GM18505 (cell line): Measurements from ENCODE around the gene NUP98.
"Not testable (repeated sequence)": the region's sequence is repeated elsewhere in the genome, so short reads cannot be mapped to it uniquely, and the experiment has no call there.

Experiments used
- ATAC-seq: cut with Tn5 transposase; IDR thresholded peaks from one replicate; pipeline ENCODE4 v1.9.1; 2021; ENCODE audit not compliant: unreplicated experiment
- POLR2A ChIP-seq: IDR thresholded peaks from 4 replicates; pipeline ENCODE4 v1.6.1; 2011; ENCODE audit warnings: borderline replicate concordance; ENCODE audit not compliant: insufficient read depth, insufficient read length; ENCODE audit errors: extremely low read depth

NUP98 gene

DNA sequence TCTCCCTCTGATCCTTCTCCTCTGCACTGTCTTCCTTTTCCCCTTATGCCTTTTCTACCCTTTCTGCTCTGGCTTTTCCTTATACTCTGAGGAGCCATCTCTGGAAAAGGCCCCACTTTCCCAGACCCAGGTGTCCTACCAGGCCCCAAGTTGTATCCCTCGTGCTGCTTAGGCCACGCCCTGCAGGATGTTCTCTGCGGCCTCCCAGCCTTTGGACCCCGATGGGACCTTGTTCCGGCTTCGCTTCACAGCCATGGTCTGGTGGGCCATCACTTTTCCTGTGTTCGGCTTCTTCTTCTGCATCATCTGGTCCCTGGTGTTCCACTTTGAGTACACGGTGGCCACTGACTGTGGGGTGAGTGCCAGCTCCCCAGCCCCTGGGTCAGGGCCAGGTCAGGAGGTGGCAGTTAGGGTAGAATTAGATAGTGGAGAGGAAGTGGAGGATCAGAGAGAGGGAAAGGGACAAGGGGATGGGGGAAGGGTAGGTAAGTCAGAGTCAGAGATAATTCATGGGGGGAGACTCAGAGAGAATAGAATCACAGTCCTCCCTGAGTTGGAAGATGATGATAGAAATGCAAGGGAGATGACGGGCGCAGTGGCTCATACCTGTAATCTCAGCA is 19.9 kb upstream of the NUP98 start:
- ATAC-seq: no peak
- TF ChIP-seq POLR2A: no peak

DNA sequence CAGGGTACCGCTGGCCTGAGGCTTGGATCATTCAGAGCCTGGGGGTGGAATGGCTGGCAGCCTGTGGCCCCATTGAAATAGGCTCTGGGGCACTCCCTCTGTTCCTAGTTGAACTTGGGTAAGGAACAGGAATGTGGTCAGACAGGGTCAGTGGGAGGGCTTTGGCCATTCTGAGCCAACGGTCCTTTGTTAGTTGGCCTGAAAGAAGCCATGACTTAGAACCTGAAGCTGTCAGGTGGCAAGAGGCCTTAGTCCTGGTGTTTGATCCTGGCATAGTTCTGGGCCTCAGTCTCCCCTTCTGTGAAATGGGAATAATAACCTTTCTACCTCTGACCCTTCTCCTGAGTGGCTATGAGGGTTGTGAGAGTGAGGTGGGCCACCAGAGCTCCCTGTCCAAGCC is 19.3 kb upstream of the NUP98 start:
- ATAC-seq: no peak
- no peak for TF ChIP-seq POLR2A

- no peak for TF ChIP-seq POLR2A
- no peak for ATAC-seq
Observed at GRCh38 chr11:3815845-3816244, 18.5 kb upstream of the NUP98 start.

GRCh38 chr11:3814832-3815231 is 17.5 kb upstream of the NUP98 start:
- ATAC-seq: not testable (repeated sequence)

- no peak for ATAC-seq
- no peak for TF ChIP-seq POLR2A
Observed at GRCh38 chr11:3810951-3811350, 13.6 kb upstream of the NUP98 start.

DNA sequence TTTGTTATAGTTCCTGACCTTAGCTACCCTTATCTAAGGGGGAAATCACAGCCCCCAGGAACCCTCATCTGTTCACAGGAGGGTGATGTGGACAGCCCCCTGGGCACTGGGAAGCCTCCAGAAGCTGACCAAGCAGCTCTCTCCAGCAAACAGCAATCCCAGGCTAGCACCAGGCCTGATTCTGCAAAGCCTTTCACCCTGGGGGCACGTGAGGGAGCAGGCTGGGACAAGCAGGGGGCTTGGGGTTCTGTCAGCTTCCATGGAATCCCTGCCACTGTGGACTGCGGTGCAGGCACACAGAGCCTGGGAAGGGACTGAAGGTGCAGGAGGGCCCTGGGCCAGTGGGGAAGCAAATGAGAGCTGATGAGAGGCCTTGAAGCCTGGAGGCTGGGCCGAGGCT is 13.1 kb upstream of the NUP98 start:
- TF ChIP-seq POLR2A: no peak
- no peak for ATAC-seq

DNA sequence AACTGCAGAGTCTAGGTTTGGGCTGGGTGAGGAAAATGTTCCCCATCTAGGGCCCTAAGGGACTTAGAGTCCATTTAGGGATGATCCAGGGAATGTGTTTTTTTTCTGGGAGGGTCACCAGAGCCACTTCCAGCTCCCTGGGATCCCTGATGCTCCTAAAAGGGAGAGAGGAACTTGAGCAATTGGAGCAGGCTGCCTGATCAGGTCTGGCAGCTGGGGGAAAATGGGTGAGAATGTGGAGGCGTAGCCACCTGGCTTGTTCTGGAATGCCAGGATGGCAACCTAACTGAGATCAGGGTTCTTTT is 12.2 kb upstream of the NUP98 start:
- no peak for TF ChIP-seq POLR2A
- no peak for ATAC-seq

DNA sequence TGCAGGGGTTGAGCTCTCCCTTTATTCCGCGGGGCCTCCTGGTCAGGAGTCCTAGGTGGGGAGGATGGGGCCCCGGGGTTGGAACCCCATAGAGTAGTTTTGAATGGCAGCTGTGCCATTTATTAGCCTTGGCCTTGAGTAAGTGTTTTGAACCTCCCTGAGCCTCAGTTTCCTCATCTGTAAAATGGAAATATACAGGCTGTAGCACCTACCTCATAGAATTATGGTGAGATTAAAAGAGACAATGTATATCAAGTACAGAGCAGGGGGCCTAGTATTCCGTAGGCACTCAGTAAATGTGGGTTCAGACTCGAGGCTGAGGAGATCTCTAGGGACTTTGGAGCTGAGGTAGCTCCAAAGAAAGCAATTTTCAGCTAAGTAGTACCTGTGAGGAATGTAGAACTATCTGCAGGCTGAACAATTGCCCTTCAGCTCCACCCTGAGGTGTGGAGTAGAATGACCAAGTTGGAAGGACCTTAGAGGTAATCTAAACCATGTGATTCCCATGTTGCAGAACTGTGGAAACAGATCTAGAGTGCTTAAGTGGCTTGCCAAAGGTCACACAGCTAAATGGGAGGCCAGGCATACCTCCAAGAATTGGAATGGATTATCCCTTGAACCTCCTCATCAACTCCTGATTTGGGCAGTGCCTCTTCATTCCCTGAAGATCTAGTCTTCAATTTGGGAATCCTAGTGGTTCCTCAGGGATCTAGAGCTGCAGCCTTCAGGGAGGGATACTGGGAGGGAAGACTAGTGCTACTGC is 11.7 kb upstream of the NUP98 start:
- ATAC-seq: peak; percentile 59
- TF ChIP-seq POLR2A: no peak

DNA sequence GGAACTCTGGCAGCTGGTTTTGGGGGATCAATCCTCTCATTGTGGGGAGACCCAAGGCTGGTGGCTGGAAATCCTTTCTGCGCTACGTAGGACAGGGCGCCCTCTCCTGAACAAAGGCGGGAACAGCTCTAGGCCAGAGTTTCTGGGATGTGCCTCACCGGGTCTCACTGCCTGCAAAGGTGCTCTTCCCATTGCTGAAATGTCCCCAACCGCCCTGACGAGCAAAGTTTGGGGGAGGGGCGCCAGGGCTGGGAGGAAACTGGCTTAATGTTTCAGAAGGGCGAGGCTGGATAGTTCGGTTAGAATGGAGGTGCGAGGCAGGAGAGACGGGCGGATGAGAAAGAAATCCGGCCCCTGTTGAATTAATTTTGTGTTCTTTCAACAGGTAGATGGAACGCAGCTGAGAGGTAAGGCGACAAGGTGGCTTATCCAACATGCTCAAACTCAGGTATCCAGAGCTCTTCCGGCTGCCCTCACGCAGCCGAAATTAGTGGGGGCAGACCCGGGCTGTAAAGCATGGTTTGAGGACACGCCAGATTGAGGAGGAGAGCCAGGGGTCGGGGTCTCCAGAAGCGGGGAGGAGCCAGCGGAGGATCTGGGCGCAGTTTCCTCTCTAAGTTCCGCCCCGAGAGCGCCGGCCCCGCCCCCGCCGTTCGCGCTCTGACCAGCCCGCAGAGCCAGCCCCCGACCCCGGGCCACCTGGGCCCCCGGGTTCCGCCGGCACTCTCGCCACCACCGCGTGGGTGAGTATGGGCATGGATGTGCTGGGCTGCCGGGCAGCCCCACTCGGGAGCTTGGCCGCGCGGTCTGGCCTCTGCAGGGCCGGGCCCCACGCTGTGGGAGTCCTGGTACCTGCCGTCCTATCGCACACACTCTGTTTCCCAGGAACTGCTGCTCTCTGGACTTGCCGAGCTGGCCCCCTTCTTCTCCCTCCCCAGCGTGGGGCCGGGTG is 10.8 kb upstream of the NUP98 start, which contains the start of gene PGAP2:
TSS of gene PGAP2 (plus strand) at position 652 of the 952 bp plus-strand sequence. CDS start 2,700 bp downstream, outside the sequence.
- TF ChIP-seq POLR2A: peak; percentile 19
- ATAC-seq: peak; percentile 63

DNA sequence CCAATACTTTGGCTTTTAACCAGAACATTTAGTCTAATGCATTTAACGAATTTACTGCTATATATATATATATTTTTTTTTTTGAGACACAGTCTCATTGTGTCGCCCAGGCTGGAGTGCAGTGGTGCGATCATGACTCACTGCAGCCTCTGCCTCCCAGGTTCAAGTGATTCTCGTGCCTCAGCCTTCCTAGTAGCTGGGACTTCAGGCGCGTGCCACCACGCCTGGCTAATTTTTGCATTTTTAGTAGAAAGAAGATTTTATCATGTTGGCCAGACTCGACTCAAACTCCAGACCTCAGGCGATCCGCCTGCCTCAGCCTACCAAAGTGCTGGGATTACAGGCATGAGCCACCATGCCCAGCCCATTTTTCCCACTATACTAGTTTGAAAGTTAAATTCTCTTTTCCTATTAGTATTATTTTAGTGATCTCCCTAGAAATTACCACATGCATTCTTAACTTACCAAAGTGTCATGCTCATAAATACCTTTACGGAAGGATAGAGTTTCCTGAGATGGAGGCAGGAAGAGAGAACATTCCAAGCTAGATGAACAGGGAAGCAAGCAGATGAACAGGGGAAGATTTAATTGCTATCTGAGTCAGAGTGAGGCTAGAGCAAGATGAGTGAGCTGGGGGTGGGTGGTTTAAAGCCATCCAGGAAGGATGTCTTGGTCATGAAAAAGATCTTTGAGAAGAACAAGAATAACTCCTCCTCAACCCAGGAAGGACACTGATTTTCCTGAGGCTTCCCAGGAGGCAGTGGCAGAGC is 6.6 kb upstream of the NUP98 start:
- TF ChIP-seq POLR2A: no peak
- ATAC-seq: no peak

DNA sequence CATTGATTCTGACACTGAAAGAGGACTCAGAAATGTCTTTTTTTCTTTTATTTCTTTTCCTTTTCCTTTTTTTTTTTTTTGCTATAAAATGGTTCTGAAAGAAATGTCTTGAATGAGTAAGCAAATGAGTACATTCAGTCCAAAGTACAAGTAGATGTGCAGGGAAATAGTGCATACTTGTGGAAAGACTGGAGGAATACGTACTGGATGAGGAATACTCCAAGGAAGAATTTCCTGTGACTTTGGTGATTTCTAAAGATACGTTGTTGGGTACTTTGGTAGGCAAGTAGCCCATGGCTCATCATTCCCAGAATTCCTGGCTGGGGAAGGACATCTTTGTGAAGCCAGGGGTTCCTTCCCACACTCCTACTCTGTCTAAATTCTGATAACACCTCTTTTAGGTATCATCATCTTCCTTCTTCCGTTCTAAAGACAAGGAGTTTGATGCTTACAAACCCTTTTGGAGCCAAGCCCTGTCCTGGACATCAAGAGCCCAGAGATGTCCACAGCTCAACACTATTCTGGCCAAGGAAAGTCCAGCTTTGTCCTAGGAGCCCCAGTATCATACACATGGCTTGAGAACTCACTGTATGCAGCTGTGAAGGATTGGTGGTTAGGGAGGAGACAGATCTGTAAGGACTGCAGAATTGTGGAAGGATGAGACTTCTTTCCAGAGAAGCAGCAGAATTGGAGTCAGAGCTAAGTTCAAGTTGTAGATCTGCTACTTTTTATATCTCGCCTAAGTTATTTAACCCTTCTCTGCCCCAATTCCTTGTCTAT is 4.8 kb upstream of the NUP98 start:
- no peak for TF ChIP-seq POLR2A
- ATAC-seq: no peak

DNA sequence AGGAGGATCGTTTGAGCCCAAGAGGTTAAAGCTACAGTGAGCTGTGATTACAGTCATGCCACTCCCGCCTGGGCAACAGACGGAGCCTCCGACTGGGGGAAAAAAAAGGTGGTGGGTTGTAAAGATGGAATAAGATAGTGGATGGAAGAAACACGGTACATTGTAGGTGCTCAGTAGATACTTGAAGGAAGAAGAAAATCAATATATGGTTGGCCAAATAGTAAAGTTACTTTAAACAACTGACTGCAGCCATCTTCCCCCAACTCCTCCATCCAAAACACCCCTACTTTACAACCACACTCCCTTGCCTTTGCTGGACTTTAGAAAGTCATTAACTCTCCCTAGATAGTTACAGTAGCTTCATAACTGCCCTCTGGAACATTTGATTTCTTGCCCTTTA is 2.5 kb upstream of the NUP98 start:
- no peak for TF ChIP-seq POLR2A
- no peak for ATAC-seq
